HepG2 (cell line): ENCODE measurements around the gene PELI2. TPM values are rescaled to one million over a fixed set of nuclear protein-coding genes. Genes with fewer than 3 reads are reported as not detected.

ENCODE experiments used
- ATAC-seq: fragments of 200-7000 bp; cut with Tn5 transposase; 3 replicates; pipeline ENCODE4 v1.9.1; 2020; ENCODE audit warnings: mild to moderate bottlenecking, moderate library complexity
- BruUV-seq: library from RNA; stranded (reverse); fragments of 400-500 nt; replicated peaks from 2 replicates; lab custom pipeline; 2021; lab: Mats Ljungman, UMichigan
- CTCF ChIA-PET: fragments of 300-600 bp; formaldehyde crosslinking; extraction: SDS; loops from one replicate; lab custom pipeline; 2021; ENCODE audit warnings: low total read pairs, inconsistent platforms, low intra/inter-chr PET ratio; lab: Yijun Ruan, JAX
- POLR2A ChIA-PET: fragments of 350-600 bp; sonication (Branson Sonifier 250); formaldehyde crosslinking; loops from one replicate; lab custom pipeline; 2020; ENCODE audit warnings: antibody characterized with exemption, inconsistent platforms; lab: Yijun Ruan, JAX
- DNase-seq: peaks from one replicate; pipeline ENCODE4 v3.0.0-alpha.2; 2015; ENCODE audit warnings: low spot score
- FAIRE-seq: peaks from 3 replicates; lab custom pipeline; 2011; peaks lifted over from hg19 to GRCh38; lab: Jason Lieb, UNC
- H2AFZ ChIP-seq: one replicate; pipeline ENCODE4 v1.6.1; 2011; ENCODE audit warnings: low read length, inconsistent platforms
- H3K27ac ChIP-seq: fragments of 300-600 bp; 3 replicates; pipeline ENCODE4 v1.8.0; 2011; ENCODE audit warnings: mixed run types, mild to moderate bottlenecking, mixed read lengths, low read length, inconsistent platforms; ENCODE audit not compliant: insufficient read depth; ENCODE audit errors: extremely low read length
- H3K27me3 ChIP-seq, 2 experiments: fragments of 200-600 bp in 1 of 2; 2 replicates in 1 of 2; 3 replicates in 1 of 2; pipeline versions ENCODE4 v1.6.0 to v1.8.0; 2011; ENCODE audit warnings: low read length in 2 of 2, mild to moderate bottlenecking in 2 of 2, moderate library complexity in 2 of 2, inconsistent platforms in 1 of 2; ENCODE audit not compliant: insufficient read depth in 2 of 2, control insufficient read depth in 1 of 2
- H3K36me3 ChIP-seq, 2 experiments: fragments of 200-600 bp in 1 of 2; replicated peaks in 1 of 2; 2 replicates in 1 of 2; 3 replicates in 1 of 2; pipeline versions ENCODE4 v1.5.1 to v1.8.0; 2011; ENCODE audit warnings: low read length in 2 of 2, inconsistent platforms in 1 of 2; ENCODE audit not compliant: insufficient read depth in 2 of 2, control insufficient read depth in 1 of 2
- H3K4me1 ChIP-seq: 2 replicates; pipeline ENCODE4 v1.5.1; 2012; ENCODE audit warnings: low read length, inconsistent platforms; ENCODE audit not compliant: insufficient read depth
- H3K4me2 ChIP-seq: 2 replicates; pipeline ENCODE4 v1.6.0; 2011; ENCODE audit warnings: low read depth, low read length, inconsistent platforms
- H3K4me3 ChIP-seq, 3 experiments: fragments of 200-600 bp in 1 of 3; sonication (generic), shearing (Covaris generic) in 1 of 3; replicated peaks in 1 of 3; 2 replicates each; pipeline ENCODE4 v1.5.1; 2011 to 2016; ENCODE audit warnings: low read length in 3 of 3, inconsistent platforms in 2 of 3, low read depth in 2 of 3, mild to moderate bottlenecking in 2 of 3, control low read depth in 1 of 3, mixed read lengths in 1 of 3; ENCODE audit not compliant: insufficient read depth in 1 of 3
- H3K79me2 ChIP-seq: one replicate; pipeline ENCODE4 v1.6.1; 2011; ENCODE audit warnings: low read length, inconsistent platforms; ENCODE audit not compliant: insufficient read depth
- H3K9ac ChIP-seq: 2 replicates; pipeline ENCODE4 v1.6.0; 2011; ENCODE audit warnings: mild to moderate bottlenecking, low read depth, low read length, inconsistent platforms; ENCODE audit not compliant: insufficient read depth
- H3K9me3 ChIP-seq: 2 replicates; pipeline ENCODE4 v1.5.1; 2012; ENCODE audit warnings: mild to moderate bottlenecking, low read length
- H4K20me1 ChIP-seq: 2 replicates; pipeline ENCODE4 v1.6.0; 2011; ENCODE audit warnings: inconsistent platforms, mild to moderate bottlenecking, low read length, moderate library complexity; ENCODE audit not compliant: insufficient read depth
- CEBPB ChIP-seq: IDR thresholded peaks from 2 replicates; pipeline ENCODE4 v1.6.1; 2011; ENCODE audit warnings: low read depth, low read length, improper control_type of control experiment, borderline replicate concordance
- HDAC2 ChIP-seq: sonication (generic); formaldehyde crosslinking; IDR thresholded peaks from 2 replicates; pipeline ENCODE4 v1.4.0; 2020; ENCODE audit warnings: missing genetic modification reagents
- KLF9 ChIP-seq: IDR thresholded peaks from 2 replicates; pipeline ENCODE4 v1.6.1; 2016; ENCODE audit warnings: low read depth
- KMT2A ChIP-seq: sonication (generic); formaldehyde crosslinking; IDR thresholded peaks from 2 replicates; pipeline ENCODE4 v1.4.0; 2020; ENCODE audit warnings: missing genetic modification reagents
- MEF2D ChIP-seq: sonication (generic); formaldehyde crosslinking; IDR thresholded peaks from 2 replicates; pipeline ENCODE4 v1.5.1; 2020; ENCODE audit warnings: mild to moderate bottlenecking, missing genetic modification reagents
- RAD51 ChIP-seq: fragments of 450-650 bp; IDR thresholded peaks from 2 replicates; pipeline ENCODE4 v1.6.1; 2016; ENCODE audit warnings: borderline replicate concordance
- SRY ChIP-seq: sonication (generic); formaldehyde crosslinking; IDR thresholded peaks from 2 replicates; pipeline ENCODE4 v1.8.0; 2022; ENCODE audit warnings: mild to moderate bottlenecking, missing genetic modification reagents
- ZNF674 ChIP-seq: sonication (generic); formaldehyde crosslinking; IDR thresholded peaks from 2 replicates; pipeline ENCODE4 v1.5.0; 2020; ENCODE audit warnings: low read depth, mild to moderate bottlenecking, missing genetic modification reagents
- WGBS: methylation state at CpG from one replicate; pipeline ENCODE4 v1.1.6; 2017; ENCODE audit warnings: low lambda C conversion rate; 5-methylcytosine and 5-hydroxymethylcytosine counted together
- in situ Hi-C: cut with HindIII; loops from 2 replicates; pipeline ENCODE4 v1.10.0; 2017; ENCODE audit warnings: low pct_unique_long_range_greater_than_20kb; ENCODE audit not compliant: extremely low pct_ligation_motif_present
- intact Hi-C: fragments of 100-400 bp; cut with micrococcal nuclease; formaldehyde crosslinking; loops from one replicate; pipeline ENCODE4 v1.10.0; 2022; ENCODE audit not compliant: unreplicated experiment
- polyA plus RNA-seq, 8 experiments: library from polyadenylated mRNA; depleted of rRNA in 3 of 8; stranded (reverse) in 7 of 8; unstranded in 1 of 8; fragments of >200 nt; fragmentation: Illumina TruSeq in 4 of 8; extraction: Trizol in 4 of 8; gene quantifications; 2 replicates each; pipeline versions ENCODE4 v1.2.1 to v1.2.3, GENCODE V29; 2011 to 2016; ENCODE audit warnings: low read depth in 4 of 8, missing spikeins in 1 of 8, mixed read lengths in 1 of 8; ENCODE audit not compliant: insufficient read depth in 1 of 8
- total RNA-seq, 5 experiments: library from RNA; depleted of rRNA; stranded (reverse); fragments of >200 nt; fragmentation: Illumina TruSeq; extraction: Trizol; gene quantifications; 2 replicates each; pipeline ENCODE4 v1.2.3, GENCODE V29; 2016; ENCODE audit warnings: low read depth in 1 of 5
- TF ChIP-seq, protein P1 (sequence below): sonication (generic); formaldehyde crosslinking; IDR thresholded peaks from 2 replicates; pipeline ENCODE4 v1.5.0; 2020; ENCODE audit warnings: mild to moderate bottlenecking, missing genetic modification reagents
- TF ChIP-seq, protein P2 (sequence below): sonication (generic); formaldehyde crosslinking; IDR thresholded peaks from 2 replicates; pipeline ENCODE4 v1.4.0; 2020; ENCODE audit warnings: mild to moderate bottlenecking, missing genetic modification reagents

PELI2 gene
- total and polyA plus RNA-seq, 2 of the 13 experiments (the other 11 are each of a cell fraction or from before 2014, with no cell fraction given) = 0.07 TPM; not detected in 1

DNA sequence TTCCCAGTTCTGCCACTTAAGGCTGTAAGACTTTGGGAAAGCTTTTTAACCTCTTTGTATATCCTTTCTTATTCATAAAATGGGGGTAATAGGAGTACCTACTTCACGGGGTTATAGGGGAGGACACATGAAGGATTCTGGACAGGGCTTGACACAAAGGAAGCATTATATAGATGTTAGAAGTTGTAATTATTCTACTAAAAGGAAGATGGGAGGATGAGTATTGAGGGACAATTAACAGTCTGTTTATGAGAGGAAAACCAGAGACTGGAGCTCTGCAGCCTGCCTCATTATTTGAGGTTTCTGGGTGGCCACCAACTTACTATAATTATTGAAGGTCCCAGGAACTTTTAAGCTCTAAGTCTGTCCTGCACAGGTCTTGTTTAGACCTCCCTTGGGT is 34.0 kb downstream of the PELI2 start:
- BruUV-seq = no TSS peak
- H3K79me2 ChIP-seq = no peaks in the 10 kb centered on the region
- H2AFZ ChIP-seq = no peak overlapping the region
- FAIRE-seq (no peak), ATAC-seq (no peak), DNase-seq (no peak)
- H3K27ac ChIP-seq = no peak overlapping the region
- ChIA-PET POLR2A (no interaction called here), CTCF (no interaction called here)
- no peak overlapping the region for H3K4me2 ChIP-seq
- intact Hi-C loops (no loop called here), in situ Hi-C loops (no loop called here)
- no peaks in the 10 kb centered on the region for H3K27me3 ChIP-seq
- no peaks in the 10 kb centered on the region for H3K9me3 ChIP-seq
- H4K20me1 ChIP-seq = no peaks in the 10 kb centered on the region
- WGBS = 0% methylated on average over 1 of the region's 1 CpG
- H3K4me3 ChIP-seq = no peak overlapping the region
- no peaks in the 10 kb centered on the region for H3K4me1 ChIP-seq
- TF ChIP-seq MEF2D (CRISPR knock-in tag) (no peak), ZNF674 (CRISPR knock-in tag) (no peak), KMT2A (CRISPR knock-in tag) (no peak), RAD51 (no peak), KLF9 (CRISPR knock-in tag) (no peak), HDAC2 (no peak), SRY (CRISPR knock-in tag) (no peak), CEBPB (no peak)
- TF ChIP-seq, protein P1, sequence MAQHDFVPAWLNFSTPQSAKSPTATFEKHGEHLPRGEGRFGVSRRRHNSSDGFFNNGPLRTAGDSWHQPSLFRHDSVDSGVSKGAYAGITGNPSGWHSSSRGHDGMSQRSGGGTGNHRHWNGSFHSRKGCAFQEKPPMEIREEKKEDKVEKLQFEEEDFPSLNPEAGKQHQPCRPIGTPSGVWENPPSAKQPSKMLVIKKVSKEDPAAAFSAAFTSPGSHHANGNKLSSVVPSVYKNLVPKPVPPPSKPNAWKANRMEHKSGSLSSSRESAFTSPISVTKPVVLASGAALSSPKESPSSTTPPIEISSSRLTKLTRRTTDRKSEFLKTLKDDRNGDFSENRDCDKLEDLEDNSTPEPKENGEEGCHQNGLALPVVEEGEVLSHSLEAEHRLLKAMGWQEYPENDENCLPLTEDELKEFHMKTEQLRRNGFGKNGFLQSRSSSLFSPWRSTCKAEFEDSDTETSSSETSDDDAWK = no peak
- TF ChIP-seq, protein P2, sequence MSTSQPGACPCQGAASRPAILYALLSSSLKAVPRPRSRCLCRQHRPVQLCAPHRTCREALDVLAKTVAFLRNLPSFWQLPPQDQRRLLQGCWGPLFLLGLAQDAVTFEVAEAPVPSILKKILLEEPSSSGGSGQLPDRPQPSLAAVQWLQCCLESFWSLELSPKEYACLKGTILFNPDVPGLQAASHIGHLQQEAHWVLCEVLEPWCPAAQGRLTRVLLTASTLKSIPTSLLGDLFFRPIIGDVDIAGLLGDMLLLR = no peak
- no peak overlapping the region for H3K9ac ChIP-seq
- H3K36me3 ChIP-seq = no peaks in the 10 kb centered on the region
